GM21825 (cell line): Measurements from ENCODE around the gene TAF8.
A peak's percentile ranks its signal among the peaks of the same experiment; 100 is the strongest.

Experiments used
- ATAC-seq: cut with Tn5 transposase; IDR thresholded peaks from one replicate; pipeline ENCODE4 v1.9.1; 2021; ENCODE audit warnings: mild to moderate bottlenecking, moderate library complexity; ENCODE audit not compliant: unreplicated experiment

TAF8 gene

GRCh38 chr6:42095094-42095493, 44.8 kb downstream of the TAF8 start:
- ATAC-seq: no peak

- ATAC-seq: no peak
Observed at GRCh38 chr6:42095776-42096541, 45.6 kb downstream of the TAF8 start.

DNA sequence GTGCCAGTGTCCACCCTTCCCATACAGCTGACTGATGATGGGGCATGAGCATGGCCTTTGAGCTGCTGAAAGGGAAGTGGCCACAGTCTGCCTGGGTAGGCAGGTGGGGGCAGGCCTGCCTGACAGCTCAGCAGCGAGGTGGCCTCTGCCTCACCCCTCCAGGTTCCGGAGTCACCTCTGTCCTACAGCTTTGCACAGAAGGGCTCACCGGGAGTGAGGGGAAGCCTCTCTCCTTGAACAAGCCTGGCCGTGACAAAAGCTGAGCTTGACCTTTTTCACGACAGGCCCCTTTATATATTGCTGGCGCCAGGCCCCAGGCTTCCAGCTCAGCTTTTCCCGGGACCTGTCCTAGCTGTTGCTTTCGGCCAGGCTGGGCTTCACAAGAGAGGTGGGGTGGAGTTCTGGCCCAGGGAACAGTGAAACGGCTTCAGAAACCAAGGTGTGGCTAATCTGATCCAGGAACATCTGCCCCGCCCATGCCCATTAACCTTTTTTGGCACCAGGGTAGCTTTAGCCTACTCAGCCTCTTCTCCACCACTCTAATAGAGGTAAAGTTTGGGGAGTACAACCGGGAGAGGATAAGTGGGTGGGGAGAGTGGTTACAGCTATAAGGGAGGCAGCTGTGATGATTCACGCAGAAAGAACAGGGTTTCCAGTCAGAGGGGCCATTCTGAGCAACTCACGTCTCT, 49.2 kb downstream of the TAF8 start:
- no peak for ATAC-seq

GRCh38 chr6:42100029-42100901, 49.9 kb downstream of the TAF8 start:
- no peak for ATAC-seq

DNA sequence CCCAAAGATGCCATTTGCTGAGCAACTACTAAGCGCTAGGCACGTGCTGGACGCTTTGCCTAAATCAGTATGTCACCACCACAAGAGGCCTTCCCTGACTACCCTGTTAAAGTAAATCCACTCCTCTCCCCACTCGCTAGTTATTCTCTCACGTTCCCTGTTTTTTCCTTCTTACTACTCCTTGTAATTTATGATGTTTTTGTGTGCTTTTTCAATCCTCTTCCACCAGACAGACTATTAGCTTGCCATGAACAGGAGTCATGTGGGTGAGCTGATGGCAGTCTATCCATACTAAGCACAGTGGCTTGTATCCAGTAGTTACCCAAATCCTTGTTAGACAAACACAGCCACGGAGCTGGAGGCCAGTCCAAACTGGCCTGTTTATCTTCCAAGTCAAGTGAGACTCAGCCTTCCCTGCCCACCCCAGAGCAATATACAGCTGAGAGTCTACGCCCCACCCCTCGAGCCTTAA, 50.9 kb downstream of the TAF8 start:
- no peak for ATAC-seq

GRCh38 chr6:42103216-42103615, 52.9 kb downstream of the TAF8 start:
- ATAC-seq: no peak

DNA sequence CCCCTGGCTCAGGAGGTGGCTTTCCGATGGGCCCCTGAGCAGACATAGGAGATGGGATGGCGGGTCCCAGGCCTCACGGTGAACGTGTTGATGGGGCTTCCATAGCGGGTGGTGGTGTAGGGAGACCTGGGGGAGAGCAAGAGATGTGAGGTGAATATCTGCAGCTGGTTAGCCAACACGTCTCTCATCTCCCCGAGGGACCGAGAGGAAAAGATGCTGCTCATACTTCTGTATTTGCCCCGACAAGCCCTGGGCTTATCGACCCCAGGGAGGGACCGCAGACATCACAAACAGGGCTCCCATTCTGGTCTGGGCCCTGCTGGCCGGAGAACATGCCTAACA, 53.4 kb downstream of the TAF8 start:
- ATAC-seq: no peak

- peak; percentile 53 for ATAC-seq
Observed at GRCh38 chr6:42104095-42104803, 53.9 kb downstream of the TAF8 start.

- ATAC-seq: no peak
Observed at GRCh38 chr6:42104804-42105125, 54.4 kb downstream of the TAF8 start.

- ATAC-seq: no peak
Observed at GRCh38 chr6:42105156-42105648, 54.9 kb downstream of the TAF8 start.

DNA sequence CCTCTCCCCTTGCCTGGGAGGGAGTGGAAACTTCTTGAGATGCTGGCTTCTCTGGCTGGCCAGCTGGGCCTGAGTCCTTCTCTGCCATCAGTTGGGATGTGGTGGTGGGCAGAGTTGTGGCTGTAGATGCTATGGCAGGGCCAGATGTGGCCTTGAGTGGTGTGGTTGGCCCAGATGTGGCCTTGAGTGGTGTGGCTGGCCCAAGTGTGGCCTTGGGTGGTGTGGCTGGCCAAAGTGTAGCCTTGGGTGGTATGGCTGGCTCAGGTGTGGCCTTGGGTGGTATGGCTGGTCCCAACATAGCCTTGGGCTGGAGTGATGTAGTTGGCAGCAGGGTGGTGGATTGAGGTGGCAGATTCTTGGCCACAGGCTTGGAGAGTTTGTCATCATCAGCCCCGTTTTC, 55.4 kb downstream of the TAF8 start:
- no peak for ATAC-seq

DNA sequence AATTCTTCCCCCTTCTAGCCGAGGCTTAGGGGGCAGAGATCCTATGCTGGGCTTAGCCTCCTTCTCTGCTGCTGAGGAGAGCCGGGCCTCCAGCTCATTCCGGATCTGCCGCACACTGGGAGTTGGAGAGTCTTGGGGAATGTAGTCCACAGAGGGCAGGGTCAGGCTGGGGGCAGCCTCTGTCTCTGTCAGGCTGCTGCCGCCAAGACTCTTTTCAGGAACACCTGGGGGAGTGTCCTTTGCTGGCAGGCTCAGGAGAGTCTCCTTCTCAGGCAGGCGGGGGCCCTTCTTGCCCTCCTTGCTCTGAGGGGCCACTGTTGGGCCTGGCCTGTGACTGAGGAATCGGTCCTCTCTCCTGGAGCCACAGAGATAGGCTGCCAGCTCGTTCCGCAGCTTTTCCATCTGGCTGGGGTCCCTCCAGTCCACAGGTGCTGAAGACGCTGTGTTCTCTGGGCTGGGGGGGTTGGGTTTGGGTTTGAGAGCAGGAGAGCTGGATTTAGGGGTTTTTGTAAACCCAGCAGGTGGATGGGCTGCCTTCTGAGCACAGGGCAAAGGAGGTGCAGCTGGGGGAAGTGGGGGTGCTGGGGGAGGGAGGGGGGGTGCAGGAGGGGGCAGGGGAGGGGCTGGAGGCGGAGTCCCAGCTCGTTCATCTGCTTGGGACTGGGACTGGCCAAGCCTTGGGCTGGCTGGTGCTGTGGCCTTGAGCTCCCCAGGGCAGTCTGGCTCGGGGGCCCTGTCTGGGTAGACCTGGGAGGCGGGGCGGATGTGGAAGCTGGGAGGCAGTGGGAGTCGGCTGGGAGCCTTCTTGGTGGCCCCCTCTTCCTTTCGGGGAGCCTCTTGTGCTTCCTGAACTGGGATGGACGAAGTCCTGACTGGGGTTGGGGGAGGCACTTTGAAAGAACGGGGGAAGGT, 56.0 kb downstream of the TAF8 start:
- no peak for ATAC-seq

- ATAC-seq: no peak
Observed at GRCh38 chr6:42108071-42108470, 57.7 kb downstream of the TAF8 start.

- no peak for ATAC-seq
Observed at GRCh38 chr6:42110683-42111082, 60.4 kb downstream of the TAF8 start.

DNA sequence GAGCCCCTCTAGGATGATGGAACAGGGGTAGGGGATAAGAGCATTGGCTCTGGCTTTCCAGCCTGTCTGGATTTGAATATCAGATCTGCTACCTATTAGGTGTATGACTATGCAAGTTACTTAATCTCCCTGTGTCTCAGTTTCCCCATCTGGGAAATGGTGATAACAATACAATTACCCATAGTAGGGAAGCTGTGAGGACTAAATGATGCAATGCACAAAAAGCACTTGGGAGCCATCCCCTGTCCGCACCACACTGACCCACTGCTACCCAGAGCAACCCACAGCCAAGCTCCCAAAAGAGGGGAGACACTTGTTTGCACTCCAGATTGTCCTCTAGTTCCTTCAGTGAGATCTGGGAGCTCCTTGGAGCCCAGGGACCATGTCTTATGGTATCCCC, 62.0 kb downstream of the TAF8 start:
- ATAC-seq: no peak

DNA sequence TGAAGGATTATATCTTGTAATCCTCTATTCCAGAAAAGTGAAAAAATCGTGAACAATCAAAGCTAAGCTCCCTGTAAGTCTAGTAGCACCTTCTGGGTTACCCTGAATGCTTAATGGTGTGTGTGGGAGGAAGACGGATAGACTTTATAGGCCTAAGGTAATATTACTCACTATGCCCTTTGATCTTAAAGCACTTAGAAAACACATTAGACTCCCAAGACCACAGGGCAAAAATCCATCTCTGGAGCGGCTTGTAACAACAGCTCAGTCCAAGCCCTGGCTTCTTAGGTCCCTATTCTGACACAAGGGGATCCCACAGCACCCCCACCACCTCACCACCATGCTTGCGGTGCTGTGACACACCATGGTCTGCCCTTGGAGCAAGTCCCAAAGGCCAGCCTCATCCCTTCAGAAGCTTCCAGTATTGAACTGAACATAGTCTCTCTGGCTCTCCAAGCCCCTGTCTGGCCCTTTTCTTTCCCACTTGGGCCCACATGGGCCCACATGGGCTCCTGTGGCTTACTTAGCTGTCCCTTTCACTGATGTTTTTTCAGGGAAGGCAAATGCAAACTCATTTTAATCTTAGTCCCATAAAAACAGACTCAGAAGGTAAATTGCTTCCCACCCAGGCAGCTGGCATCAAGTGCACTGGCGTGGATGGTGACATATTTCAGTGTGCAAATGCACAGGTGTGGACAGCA, 63.8 kb downstream of the TAF8 start:
- ATAC-seq: no peak

DNA sequence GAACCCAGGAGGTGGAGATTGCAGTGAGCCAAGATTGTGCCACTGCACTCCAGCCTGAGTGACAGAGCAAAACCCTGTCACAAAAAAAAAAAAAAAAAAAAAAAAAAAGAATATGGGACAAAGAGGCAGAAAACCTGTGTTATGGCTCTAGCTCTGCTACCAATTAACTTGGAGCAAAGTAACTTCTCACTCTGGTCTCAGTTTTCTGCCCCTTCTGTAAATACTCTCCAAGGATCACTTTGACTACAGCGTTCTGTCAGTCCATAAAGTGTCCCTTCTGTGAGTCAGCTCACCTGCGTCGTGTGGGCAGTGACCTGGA, 67.5 kb downstream of the TAF8 start:
- ATAC-seq: no peak

GRCh38 chr6:42118162-42119001, 68.1 kb downstream of the TAF8 start:
- ATAC-seq: no peak
